GM12892 (cell line): ENCODE results near the gene CCDC141.
A peak's percentile ranks its signal among the peaks of the same experiment; 100 is the strongest.

Source experiments
- POLR2A ChIP-seq: IDR thresholded peaks from 2 replicates; pipeline ENCODE4 v1.6.1; 2011; ENCODE audit warnings: low read depth, low read length, control low read depth
- POLR2AphosphoS5 ChIP-seq: IDR thresholded peaks from 2 replicates; pipeline ENCODE4 v1.6.1; 2011; ENCODE audit warnings: low read depth, low read length, control low read depth
- TAF1 ChIP-seq: IDR thresholded peaks from 2 replicates; pipeline ENCODE4 v1.6.1; 2011; ENCODE audit warnings: low read depth, mild to moderate bottlenecking, control low read depth, low read length, borderline replicate concordance

DNA sequence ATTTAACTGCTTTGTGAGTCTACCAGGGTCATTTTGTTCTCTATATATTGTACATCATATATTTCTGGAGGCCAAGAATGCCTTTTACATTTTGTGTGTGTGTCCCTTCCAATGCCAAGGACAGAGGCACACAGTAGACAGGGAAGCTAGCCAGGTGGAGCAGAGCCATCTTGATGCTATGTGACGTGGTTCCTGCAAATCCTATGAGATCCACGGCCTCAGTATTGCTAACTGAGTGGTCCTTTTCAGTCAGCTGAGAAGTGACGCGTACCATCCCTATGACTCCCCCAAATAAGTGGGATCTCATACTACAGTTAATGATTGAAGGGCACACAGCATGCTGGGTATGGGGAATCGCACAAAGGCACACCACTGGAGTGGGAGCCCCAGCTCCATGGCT is 27.3 kb downstream of the CCDC141 start:
- TF ChIP-seq POLR2A (peak; percentile 30; the same call in 1 of the 2 replicates), POLR2AphosphoS5 (no peak), TAF1 (no peak)
